Upper lobe of left lung (tissue), 4 donors: ENCODE results near the gene LEKR1.

Experiments
- EP300 ChIP-seq, 4 donors: sonication (generic); formaldehyde crosslinking; IDR thresholded peaks; one replicate each; pipeline ENCODE4 v1.5.1; 2017; ENCODE audit warnings: antibody characterized with exemption in 4 of 4, control low read depth in 2 of 4
- POLR2A ChIP-seq, 4 donors: fragments of 450-650 bp; IDR thresholded peaks; one replicate each; pipeline ENCODE4 v1.5.1; 2016 to 2017; ENCODE audit warnings: antibody characterized with exemption in 4 of 4, mild to moderate bottlenecking in 2 of 4
- POLR2AphosphoS5 ChIP-seq, 2 donors: sonication (generic); formaldehyde crosslinking; IDR thresholded peaks; one replicate each; pipeline ENCODE4 v1.5.1; 2017; ENCODE audit warnings: antibody characterized with exemption in 2 of 2
- TF ChIP-seq, protein P1 (sequence below), 6 experiments: fragments of 450-650 bp in 4 of 6; fragments of 200-600 bp in 2 of 6; sonication (generic) in 2 of 6; IDR thresholded peaks; one replicate each; pipeline ENCODE4 v1.5.1; 2016 to 2019; ENCODE audit warnings: antibody characterized with exemption in 6 of 6

DNA sequence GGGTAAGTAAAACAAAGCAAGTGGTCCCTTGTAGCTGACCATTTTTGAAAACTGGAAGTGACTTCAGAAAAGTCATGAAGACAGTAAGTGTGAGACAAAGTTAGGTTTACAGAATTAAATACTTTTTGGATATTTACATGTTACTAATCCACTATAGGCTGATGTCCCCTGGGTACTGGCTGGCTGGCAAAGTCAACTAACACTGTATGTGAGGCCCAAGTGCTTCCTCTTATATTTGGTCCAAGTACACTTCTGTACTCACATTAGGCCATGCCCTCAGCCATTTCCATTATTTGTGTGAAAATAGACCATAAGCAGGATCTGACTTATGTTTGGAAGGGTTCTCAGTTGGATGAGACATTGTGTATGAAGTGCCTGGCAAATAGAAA is 5.5 kb upstream of the LEKR1 start:
- TF ChIP-seq POLR2A (IDR thresholded peaks at IDR 0.05) (no peak), POLR2AphosphoS5 (IDR thresholded peaks at IDR 0.05) (no peak), EP300 (IDR thresholded peaks at IDR 0.05) (no peak)
- TF ChIP-seq, protein P1, sequence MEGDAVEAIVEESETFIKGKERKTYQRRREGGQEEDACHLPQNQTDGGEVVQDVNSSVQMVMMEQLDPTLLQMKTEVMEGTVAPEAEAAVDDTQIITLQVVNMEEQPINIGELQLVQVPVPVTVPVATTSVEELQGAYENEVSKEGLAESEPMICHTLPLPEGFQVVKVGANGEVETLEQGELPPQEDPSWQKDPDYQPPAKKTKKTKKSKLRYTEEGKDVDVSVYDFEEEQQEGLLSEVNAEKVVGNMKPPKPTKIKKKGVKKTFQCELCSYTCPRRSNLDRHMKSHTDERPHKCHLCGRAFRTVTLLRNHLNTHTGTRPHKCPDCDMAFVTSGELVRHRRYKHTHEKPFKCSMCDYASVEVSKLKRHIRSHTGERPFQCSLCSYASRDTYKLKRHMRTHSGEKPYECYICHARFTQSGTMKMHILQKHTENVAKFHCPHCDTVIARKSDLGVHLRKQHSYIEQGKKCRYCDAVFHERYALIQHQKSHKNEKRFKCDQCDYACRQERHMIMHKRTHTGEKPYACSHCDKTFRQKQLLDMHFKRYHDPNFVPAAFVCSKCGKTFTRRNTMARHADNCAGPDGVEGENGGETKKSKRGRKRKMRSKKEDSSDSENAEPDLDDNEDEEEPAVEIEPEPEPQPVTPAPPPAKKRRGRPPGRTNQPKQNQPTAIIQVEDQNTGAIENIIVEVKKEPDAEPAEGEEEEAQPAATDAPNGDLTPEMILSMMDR (IDR thresholded peaks at IDR 0.05) = no peak
